ENCODE data around the gene TBC1D2B. TPM values are rescaled to one million over a fixed set of nuclear protein-coding genes. Genes with fewer than 3 reads are reported as not detected.

Gene TBC1D2B
- total RNA-seq, 1 experiment from 2014 or later = 17.6 TPM

DNA sequence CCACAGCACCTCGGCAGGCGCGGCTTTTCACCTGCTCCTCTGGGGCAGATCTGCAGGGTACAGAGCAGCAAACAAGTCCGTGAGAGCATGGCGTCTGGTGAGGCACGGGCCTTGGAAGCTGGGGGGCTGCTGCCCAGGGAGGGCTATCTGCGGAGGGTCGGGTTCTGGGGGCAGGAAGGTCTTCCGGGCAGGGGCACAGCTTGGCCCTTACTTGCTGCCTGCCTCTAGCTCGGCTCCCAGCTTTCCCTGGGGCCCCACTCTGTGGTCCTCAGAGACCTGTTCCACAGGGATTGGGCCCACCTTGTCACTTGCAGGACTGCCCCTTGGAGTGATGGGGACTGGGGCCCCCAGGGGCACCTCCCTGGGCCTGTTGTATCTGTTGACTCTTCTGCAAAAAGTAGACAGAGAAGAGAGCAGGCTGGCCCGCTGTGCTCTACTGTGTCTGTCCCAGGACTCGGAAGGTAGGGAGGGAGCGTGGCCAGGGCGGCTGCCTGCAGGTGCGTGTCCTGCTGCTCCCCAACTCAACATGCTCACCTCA is 84.1 kb downstream of the TBC1D2B start:
- no peak overlapping the region for H2BK12ac ChIP-seq (ENCODE audit: insufficient read length, low read depth, low read length)
- H4K20me1 ChIP-seq (ENCODE audit: control insufficient read depth, insufficient read depth, insufficient read length) = no peaks in the 10 kb centered on the region
- no peaks in the 10 kb centered on the region for H3K79me1 ChIP-seq (ENCODE audit: insufficient read depth, low read depth, low read length, poor library complexity, severe bottlenecking)
- H2BK5ac ChIP-seq (ENCODE audit: insufficient read length, low read length) = no peak overlapping the region
- H3K4me2 ChIP-seq (ENCODE audit: insufficient read depth, insufficient read length, low read length) = no peak overlapping the region
- H3K23me2 ChIP-seq (ENCODE audit: insufficient read length, low read depth, low read length, poor library complexity, severe bottlenecking) = no peaks in the 10 kb centered on the region
- H2AFZ ChIP-seq (ENCODE audit: low read length) = no peak overlapping the region
- no peak overlapping the region for H2BK15ac ChIP-seq (ENCODE audit: low read depth, low read length)
- no peak overlapping the region for H3K56ac ChIP-seq (ENCODE audit: insufficient read length, low read depth, low read length)
- Mint-ChIP-seq H3K27me3 (ENCODE audit: low read depth) (peaks cover 2% of the 10 kb centered on the region; the same call in 1 of the 2 replicates), H3K4me3 (no peak overlapping the region), H3K36me3 (ENCODE audit: insufficient read depth in 1 of 3, low read depth in 3 of 3) (peaks cover 0 to 11% (median 7%) of the 10 kb centered on the region in 3 experiments; a peak in 4 of 7 replicates), H3K4me1 (peaks cover 6 to 13% of the 10 kb centered on the region in 2 experiments; a peak in 3 of 4 replicates), H3K9me3 (no peaks in the 10 kb centered on the region), H3K27ac (peak overlapping the region in 1 of 3 experiments; percentile 80; a peak in 3 of 7 replicates)
- H2BK20ac ChIP-seq (ENCODE audit: low read depth, low read length, poor library complexity, severe bottlenecking) = no peak overlapping the region
- no peak overlapping the region for H3K14ac ChIP-seq (ENCODE audit: insufficient read depth, low read length)
- H4K5ac ChIP-seq (ENCODE audit: insufficient read length, low read depth, low read length) = no peak overlapping the region
- H3K18ac ChIP-seq (ENCODE audit: insufficient read length, low read depth, low read length) = no peak overlapping the region
- no peak overlapping the region for H3K4ac ChIP-seq (ENCODE audit: low read depth, low read length)
- H4K8ac ChIP-seq (replicated peaks; ENCODE audit: insufficient read length, low read depth, low read length) = no peak overlapping the region
- no peak overlapping the region for H3K23ac ChIP-seq (ENCODE audit: insufficient read length, low read depth, low read length)
- H4K91ac ChIP-seq (ENCODE audit: insufficient read length, low read depth, low read length) = no peak overlapping the region
- no peaks in the 10 kb centered on the region for H3K79me2 ChIP-seq (ENCODE audit: insufficient read depth, low read length)
- no CpG with 5 or more reads among the region's 15 CpGs for WGBS (ENCODE audit: extremely low coverage, insufficient read length, low lambda C conversion rate)
- TF ChIP-seq, protein P1, sequence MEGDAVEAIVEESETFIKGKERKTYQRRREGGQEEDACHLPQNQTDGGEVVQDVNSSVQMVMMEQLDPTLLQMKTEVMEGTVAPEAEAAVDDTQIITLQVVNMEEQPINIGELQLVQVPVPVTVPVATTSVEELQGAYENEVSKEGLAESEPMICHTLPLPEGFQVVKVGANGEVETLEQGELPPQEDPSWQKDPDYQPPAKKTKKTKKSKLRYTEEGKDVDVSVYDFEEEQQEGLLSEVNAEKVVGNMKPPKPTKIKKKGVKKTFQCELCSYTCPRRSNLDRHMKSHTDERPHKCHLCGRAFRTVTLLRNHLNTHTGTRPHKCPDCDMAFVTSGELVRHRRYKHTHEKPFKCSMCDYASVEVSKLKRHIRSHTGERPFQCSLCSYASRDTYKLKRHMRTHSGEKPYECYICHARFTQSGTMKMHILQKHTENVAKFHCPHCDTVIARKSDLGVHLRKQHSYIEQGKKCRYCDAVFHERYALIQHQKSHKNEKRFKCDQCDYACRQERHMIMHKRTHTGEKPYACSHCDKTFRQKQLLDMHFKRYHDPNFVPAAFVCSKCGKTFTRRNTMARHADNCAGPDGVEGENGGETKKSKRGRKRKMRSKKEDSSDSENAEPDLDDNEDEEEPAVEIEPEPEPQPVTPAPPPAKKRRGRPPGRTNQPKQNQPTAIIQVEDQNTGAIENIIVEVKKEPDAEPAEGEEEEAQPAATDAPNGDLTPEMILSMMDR (conservative IDR thresholded peaks at IDR 0.05) = no peak
- H3T11ph ChIP-seq (ENCODE audit: low read length) = no peak overlapping the region
- no peak overlapping the region for H3K9ac ChIP-seq (ENCODE audit: extremely low read depth, insufficient read length, low read length)
- H3K27ac ChIP-seq (ENCODE audit: insufficient read length, low read depth, low read length) = no peak overlapping the region
- no peak overlapping the region for H2BK120ac ChIP-seq (ENCODE audit: low read depth, low read length, poor library complexity, severe bottlenecking)
- no peaks in the 10 kb centered on the region for H3K9me3 ChIP-seq (ENCODE audit: control insufficient read depth, low read depth, low read length)
- H3K4me1 ChIP-seq (ENCODE audit: insufficient read depth, low read length) = no peaks in the 10 kb centered on the region
- no peak overlapping the region for H2AK5ac ChIP-seq (ENCODE audit: insufficient read length, low read length)
- no peak for DNase-seq
- H3K27me3 ChIP-seq (ENCODE audit: insufficient read depth, low read length) = no peaks in the 10 kb centered on the region

All from H9 (cell line).